GM19351 (cell line): ENCODE data around the gene GOLGA5.
A peak's percentile ranks its signal among the peaks of the same experiment; 100 is the strongest.

ENCODE experiments used
- ATAC-seq: cut with Tn5 transposase; IDR thresholded peaks from one replicate; pipeline ENCODE4 v1.9.1; 2021; ENCODE audit warnings: mild to moderate bottlenecking, moderate library complexity; ENCODE audit not compliant: unreplicated experiment

Gene GOLGA5

DNA sequence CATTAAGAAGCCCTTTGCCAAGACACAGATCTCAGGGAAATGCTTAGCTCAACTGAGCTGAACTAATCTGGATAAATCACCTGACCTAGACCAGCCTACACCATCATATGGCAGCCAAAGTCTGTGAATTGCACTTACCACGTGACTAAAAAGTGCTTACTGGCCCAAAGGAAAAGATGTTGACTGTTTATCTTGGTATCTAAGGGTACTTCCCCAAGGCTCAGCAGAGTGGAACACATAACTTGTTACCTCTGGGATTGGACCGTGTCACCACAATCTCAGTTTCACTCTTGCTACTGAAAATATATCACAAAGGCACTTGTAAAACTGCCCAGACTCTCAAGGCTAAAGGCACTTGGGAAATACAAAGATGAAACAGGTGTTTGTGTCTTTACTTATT, 18.8 kb upstream of the GOLGA5 start:
- ATAC-seq, result peak; percentile 93

DNA sequence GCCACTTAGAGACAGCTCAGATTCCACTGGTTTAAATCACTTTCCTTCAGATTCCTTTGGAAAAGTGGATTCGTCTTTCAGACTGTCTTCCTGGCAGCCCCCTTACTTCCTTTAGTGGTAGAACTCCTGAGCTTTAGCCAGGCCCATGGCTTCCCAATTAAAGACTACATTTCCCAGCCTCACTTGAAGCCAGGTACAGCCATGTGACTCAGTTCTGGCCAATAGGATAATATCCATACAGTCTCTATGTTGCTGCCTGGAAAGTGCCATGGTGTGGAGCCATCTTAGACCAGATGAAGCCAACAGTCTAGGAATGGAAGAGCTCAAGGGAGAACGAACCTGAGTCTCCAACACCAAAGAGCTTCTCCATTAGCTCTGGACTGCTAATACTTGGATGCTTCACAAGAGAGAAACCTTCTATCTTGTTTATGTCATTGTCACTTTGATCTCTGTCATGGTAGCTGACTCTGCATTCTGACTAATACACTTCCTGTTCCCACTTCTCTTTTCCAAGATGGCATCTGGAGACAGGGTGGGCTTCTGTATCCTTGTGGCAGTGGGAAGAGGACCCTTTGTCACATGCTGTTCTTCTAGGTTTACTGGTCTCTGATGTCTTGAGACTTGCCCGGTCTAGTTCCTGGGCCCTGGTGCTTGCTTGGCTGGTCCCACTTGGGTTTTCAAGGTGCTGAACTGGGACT, 15.1 kb upstream of the GOLGA5 start:
- peak; percentile 35 for ATAC-seq

- ATAC-seq, result no peak
These were observed 13.5 kb upstream of the GOLGA5 start for GRCh38 chr14:92780444-92781232.

DNA sequence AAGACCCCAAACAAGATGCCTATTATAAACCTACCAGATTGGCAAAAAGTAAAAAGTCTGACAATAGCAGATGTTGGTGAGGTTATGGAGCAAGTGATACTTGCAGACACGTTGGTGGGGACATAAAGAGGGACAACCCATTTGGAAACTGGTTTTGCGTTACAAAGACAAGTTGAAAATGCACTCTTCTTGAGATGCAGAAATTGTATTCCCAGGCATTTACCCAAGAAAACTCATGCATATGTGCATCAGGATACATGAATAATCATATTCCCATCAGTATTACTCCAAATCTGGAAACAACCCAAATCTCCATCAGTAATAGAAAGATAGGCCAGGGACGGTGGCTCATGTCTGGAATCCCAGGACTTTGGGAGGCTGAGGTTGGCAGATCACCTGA, 12.8 kb upstream of the GOLGA5 start:
- no peak for ATAC-seq

GRCh38 chr14:92783813-92784431, 10.2 kb upstream of the GOLGA5 start:
- ATAC-seq, result peak; percentile 65

GRCh38 chr14:92785667-92786426, 8.3 kb upstream of the GOLGA5 start:
- ATAC-seq, result no peak

GRCh38 chr14:92786427-92786756, 7.7 kb upstream of the GOLGA5 start:
- no peak for ATAC-seq

DNA sequence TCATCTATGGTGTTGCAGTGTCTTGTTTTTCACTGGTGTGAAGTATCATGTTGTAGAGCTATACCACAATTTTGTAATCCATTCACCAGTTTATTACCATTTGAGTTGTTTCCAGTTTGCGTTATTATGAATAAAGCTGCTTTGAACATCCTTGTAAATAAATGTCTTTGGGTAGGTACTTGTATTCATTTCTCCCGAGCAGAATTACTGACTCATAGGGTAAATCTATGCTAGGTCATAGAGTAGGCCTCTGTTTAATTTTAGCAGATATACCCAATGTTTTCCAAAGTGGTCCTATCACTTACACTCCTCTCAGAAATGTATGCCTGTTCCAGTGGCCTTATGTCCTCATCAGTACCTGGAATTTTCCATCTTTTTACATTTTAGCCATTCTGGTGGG, 6.6 kb upstream of the GOLGA5 start:
- no peak for ATAC-seq

DNA sequence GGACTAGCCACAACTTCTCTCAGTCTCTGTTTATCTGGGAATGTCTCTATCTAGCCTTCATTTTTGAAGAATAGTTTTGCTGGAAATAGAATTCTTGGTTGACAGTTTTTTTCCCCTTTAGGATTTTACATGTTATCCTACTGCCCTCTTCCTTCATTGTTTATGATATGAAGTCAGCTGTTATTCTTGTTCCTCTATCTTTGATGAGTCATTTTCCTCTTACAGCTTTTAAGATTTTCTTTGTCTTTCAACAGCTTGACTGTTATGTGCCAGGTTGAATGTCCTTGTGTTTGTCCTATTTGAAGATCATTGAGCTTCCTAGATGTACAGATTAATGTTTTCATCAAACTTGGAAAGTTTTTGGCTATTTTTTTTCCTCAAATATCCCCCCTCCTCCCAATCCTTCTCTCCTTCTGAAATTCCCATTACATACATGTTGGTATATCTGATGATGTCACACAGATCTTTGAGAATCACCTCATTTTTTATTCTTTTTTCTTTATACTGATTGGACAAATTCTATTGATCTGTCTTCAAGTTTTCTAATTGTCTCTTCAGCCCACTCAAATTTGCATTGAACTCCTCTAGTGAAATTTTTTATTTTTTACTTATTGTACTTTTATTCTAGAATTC, 4.5 kb upstream of the GOLGA5 start:
- ATAC-seq, result no peak

DNA sequence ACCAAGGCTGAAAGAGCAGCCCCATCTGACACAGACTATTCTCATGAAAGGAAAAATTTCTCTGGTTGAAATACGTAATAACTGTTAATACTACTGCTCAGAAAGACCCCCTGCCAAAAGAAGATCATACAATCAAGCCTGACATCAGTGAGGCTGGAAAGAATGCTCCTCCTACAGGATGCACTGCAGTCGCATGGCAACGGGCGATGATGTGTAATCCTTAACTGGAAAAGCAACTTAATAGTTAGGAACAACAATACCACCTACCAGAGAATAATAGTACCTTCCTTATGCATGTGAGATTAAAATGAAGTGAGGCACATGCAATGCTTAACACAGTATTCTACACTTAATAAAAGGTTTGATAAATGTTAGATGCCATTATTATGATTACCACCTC, 1.2 kb upstream of the GOLGA5 start:
- ATAC-seq, result no peak

GRCh38 chr14:92794547-92794941, 439 bp downstream of the GOLGA5 start:
- peak; percentile 5 for ATAC-seq

DNA sequence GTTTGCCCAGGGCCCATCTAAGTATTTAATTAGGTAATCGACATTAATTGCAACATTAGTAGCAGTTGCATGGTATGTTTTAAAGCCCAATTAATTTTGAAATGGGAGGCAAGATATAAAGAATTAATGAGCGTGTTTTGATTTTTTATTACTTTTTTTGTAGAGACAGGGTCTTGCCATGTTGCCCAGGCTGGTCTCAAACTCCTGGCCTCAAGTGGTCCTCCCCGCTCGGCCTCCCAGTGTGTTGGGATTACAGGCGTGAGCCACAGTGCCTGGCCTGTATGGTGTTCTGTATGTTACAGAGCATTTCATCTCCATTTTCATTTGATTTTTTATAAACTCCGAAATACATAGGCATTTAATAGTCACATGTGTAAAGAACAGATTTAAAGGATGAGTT, 856 bp downstream of the GOLGA5 start:
- no peak for ATAC-seq

DNA sequence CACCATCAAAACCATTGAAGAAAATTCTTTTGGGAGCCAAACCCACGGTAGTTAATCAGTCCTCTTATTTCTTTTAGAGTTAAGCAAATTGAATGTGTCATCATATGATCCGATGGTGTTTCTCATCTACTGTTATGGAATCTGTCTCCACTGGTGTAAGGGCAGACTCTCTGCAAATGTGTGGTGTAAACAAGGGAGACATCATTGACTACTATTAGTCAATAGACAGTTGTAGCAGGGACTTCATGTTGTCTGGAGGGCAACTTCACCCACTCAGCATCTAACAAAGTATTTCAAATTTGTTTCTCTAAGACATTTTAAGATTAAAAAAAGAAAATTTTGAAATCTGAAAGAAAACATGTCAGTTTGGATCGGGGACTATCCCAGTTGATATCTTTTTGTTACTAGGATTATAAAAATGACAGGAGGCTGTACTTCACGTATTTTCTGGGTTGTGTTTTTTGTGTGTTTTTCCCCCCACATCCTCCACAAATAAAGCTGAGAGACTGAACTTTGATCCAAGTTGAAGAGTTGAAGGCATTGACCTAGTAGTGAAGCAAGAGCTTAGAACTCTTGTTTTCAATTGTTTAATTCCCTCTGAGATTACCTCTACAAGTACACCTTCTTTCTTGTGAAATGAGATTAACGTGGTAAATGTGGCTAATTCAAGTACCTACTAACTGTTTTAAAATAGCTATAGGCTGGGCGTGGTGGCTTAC, 4.0 kb downstream of the GOLGA5 start:
- ATAC-seq, result no peak

DNA sequence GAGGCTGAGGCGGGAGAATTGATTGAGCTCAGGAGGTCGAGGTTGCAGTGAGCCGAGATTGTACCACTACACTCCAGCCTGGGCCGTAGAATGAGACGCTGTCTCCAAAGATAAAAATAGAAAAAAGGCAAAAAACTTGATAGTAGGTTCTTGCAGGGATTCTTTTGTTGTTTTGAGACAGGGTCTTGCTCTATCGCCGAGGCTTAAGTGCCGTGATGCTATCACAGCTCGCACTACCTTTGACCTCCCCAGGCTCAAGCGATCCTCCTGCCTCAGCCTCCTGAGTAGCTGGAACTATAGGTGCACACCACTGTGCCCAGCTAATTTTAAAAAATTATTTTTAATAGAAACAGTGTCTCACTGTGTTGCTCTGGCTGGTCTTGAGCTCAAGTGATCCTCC, 4.7 kb downstream of the GOLGA5 start:
- no peak for ATAC-seq

DNA sequence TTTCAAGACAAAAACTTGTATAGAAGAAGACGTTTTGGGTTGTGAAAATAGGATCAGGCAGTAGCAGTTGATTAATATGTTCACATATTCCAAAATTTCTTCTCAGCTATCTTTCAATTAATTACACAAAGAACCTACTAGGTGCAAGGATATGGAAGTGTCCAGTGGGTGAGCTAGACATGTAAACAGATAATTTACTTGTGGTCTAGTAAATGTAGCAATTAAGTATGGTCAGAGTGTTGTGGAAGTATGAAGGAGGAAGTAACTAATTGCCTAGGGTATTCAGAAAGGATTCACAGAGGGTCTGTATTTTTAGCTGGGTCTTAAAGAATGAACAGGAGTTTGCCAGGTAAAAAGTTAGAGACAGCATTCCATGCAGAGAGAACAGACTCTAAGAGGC, 5.9 kb downstream of the GOLGA5 start:
- no peak for ATAC-seq

DNA sequence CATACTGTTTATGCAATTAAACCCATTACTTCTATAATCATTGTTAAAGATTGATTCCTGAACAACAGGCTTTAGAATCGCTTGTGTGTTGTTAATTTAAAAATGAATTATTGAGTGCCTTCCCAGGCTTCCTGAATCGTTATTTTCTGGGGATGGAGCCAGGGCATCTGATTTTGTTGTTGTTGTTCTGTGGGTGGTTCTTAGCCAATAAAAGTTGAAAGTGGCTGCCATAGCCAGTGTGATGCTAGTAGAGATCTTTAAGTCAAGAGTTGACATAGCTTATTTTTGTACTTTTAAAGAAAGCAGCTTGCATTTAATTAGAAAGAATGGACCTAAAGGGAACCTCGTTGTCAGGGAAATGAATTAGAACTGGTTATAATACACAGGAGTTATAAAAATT, 6.4 kb downstream of the GOLGA5 start:
- ATAC-seq, result no peak

GRCh38 chr14:92801917-92802316, 7.8 kb downstream of the GOLGA5 start:
- no peak for ATAC-seq

DNA sequence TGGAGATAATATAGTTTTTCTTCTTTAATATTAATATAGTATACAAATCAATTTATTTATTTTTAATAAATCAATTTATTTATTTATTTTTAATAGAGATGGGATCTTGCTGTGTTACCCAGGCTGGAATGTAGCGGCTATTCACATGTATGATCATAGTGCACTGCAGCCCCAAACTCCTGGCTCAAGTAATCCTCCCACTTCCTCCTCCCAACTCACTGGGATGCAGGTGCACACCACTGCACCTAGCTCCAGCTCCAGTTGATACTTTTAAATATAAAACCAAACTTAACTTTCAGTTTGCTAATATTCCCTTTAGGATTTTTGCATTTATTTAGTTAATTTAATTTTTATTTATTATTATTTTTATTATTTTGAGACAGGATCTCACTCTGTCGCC, 8.6 kb downstream of the GOLGA5 start:
- ATAC-seq, result no peak

- no peak for ATAC-seq
These were observed 19.1 kb downstream of the GOLGA5 start for GRCh38 chr14:92813201-92813600.

DNA sequence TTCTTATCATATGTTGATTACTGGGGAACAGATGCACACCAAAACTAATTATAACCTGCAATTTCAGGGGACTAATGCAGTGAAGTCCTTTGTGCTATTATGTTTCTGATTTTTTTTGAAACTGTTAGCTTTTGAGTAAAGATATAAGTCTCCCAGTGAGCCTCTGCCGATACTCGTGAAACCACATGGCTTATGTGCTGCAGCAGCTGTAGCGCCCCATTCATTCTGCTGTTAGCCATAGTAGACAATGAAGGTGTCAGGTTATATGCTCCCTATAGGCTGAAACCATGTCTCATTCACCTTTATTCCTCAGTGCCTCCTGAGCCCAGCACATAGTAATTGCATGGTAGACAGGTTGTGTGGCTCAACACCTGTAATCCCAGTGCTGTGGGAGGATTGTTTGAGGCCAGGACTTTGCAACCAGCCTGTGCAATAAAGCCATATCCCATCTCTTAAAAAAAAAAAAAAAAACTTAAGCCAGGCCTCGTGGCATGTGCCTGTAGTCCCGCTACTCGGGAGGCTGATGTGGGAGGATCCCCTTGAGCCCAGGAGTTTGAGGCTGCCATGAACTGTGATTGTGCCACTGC, 25.0 kb downstream of the GOLGA5 start:
- ATAC-seq, result no peak
